K562 (cell line): ENCODE data around the gene JUP. TPM values are rescaled to one million over a fixed set of nuclear protein-coding genes. Genes with fewer than 3 reads are reported as not detected.

Experiments
- BCOR ChIP-seq: fragments of 450-650 bp; IDR thresholded peaks from 2 replicates; pipeline ENCODE4 v1.6.1; 2016
- DMBX1 ChIP-seq: fragments of 250-450 bp; sonication (Bioruptor Pico); IDR thresholded peaks from 2 replicates; pipeline ENCODE4 v1.8.0; 2022; ENCODE audit warnings: inconsistent platforms, mild to moderate bottlenecking, moderate library complexity, borderline replicate concordance
- ETS2 ChIP-seq: IDR thresholded peaks from 2 replicates; pipeline ENCODE4 v1.6.1; 2016; ENCODE audit warnings: borderline replicate concordance, missing genetic modification characterization, mild to moderate bottlenecking, moderate library complexity, missing compliant biosample characterization; ENCODE audit not compliant: poor library complexity, severe bottlenecking
- GMEB1 ChIP-seq: fragments of 250-450 bp; sonication (Bioruptor Pico); IDR thresholded peaks from 2 replicates; pipeline ENCODE4 v1.4.0; 2020; ENCODE audit warnings: mild to moderate bottlenecking
- KLF1 ChIP-seq: fragments of 450-650 bp; IDR thresholded peaks from 2 replicates; pipeline ENCODE4 v1.6.1; 2016; ENCODE audit warnings: missing genetic modification characterization, missing compliant biosample characterization
- KLF16 ChIP-seq: IDR thresholded peaks from 2 replicates; pipeline ENCODE4 v1.6.1; 2016; ENCODE audit warnings: antibody characterized with exemption
- PHTF2 ChIP-seq: fragments of 250-450 bp; sonication (Bioruptor Pico); IDR thresholded peaks from 2 replicates; pipeline ENCODE4 v1.5.0; 2021; ENCODE audit warnings: mild to moderate bottlenecking
- PKNOX1 ChIP-seq: fragments of 450-650 bp; IDR thresholded peaks from 2 replicates; pipeline ENCODE4 v1.6.1; 2016
- POLR2A ChIP-seq: fragments of 450-650 bp; conservative IDR thresholded peaks from 2 replicates; pipeline ENCODE4 v1.6.1; 2016
- POLR2AphosphoS5 ChIP-seq: IDR thresholded peaks from 2 replicates; pipeline ENCODE4 v1.6.1; 2011; ENCODE audit warnings: mild to moderate bottlenecking, low read depth, low read length, moderate library complexity; ENCODE audit not compliant: control insufficient read depth, insufficient read depth
- PPARD ChIP-seq: fragments of 250-450 bp; sonication (Bioruptor Pico); IDR thresholded peaks from 2 replicates; pipeline ENCODE4 v1.8.0; 2022; ENCODE audit warnings: inconsistent platforms, mild to moderate bottlenecking, moderate library complexity
- RCOR1 ChIP-seq, 2 experiments: IDR thresholded peaks; 2 replicates each; pipeline ENCODE4 v1.6.1; 2012; ENCODE audit warnings: low read depth in 2 of 2, low read length in 2 of 2, borderline replicate concordance in 1 of 2, improper control_type of control experiment in 1 of 2
- SETDB1 ChIP-seq: IDR thresholded peaks from one replicate; pipeline ENCODE4 v1.6.1; 2012; ENCODE audit warnings: low read length, control low read depth, inconsistent platforms
- SIN3A ChIP-seq, 2 experiments: fragments of 150-350 bp in 1 of 2; IDR thresholded peaks; 2 replicates each; pipeline ENCODE4 v1.6.1; 2011 to 2016; ENCODE audit warnings: borderline replicate concordance in 2 of 2, low read depth in 2 of 2, low read length in 2 of 2, mild to moderate bottlenecking in 2 of 2, moderate library complexity in 2 of 2; ENCODE audit not compliant: control insufficient read depth in 1 of 2
- SIX5 ChIP-seq, 2 experiments: IDR thresholded peaks; 2 replicates each; pipeline ENCODE4 v1.6.1; 2011; ENCODE audit warnings: low read length in 2 of 2, borderline replicate concordance in 1 of 2, low read depth in 1 of 2, mild to moderate bottlenecking in 1 of 2, moderate library complexity in 1 of 2; ENCODE audit not compliant: insufficient read depth in 1 of 2
- TAF7 ChIP-seq: fragments of 450-650 bp; IDR thresholded peaks from 2 replicates; pipeline ENCODE4 v1.6.1; 2016; ENCODE audit warnings: missing genetic modification characterization, missing compliant biosample characterization
- TAF9B ChIP-seq: fragments of 450-650 bp; IDR thresholded peaks from 2 replicates; pipeline ENCODE4 v1.6.1; 2018; ENCODE audit warnings: mild to moderate bottlenecking; ENCODE audit not compliant: partially characterized antibody
- TFAM ChIP-seq: fragments of 250-450 bp; sonication (Bioruptor Pico); conservative IDR thresholded peaks from 2 replicates; pipeline ENCODE4 v1.5.0; 2021; ENCODE audit warnings: mild to moderate bottlenecking, moderate library complexity
- THAP12 ChIP-seq: fragments of 250-450 bp; sonication (Bioruptor Pico); IDR thresholded peaks from 2 replicates; pipeline ENCODE4 v1.9.0; 2021; ENCODE audit warnings: mild to moderate bottlenecking, inconsistent platforms
- ZBTB12 ChIP-seq: fragments of 250-450 bp; sonication (Bioruptor Pico); IDR thresholded peaks from 2 replicates; pipeline ENCODE4 v1.4.0; 2020
- ZNF507 ChIP-seq: conservative IDR thresholded peaks from 2 replicates; pipeline ENCODE4 v1.6.1; 2017; ENCODE audit warnings: missing genetic modification characterization, missing compliant biosample characterization
- ZNF696 ChIP-seq: fragments of 250-450 bp; sonication (Bioruptor Pico); conservative IDR thresholded peaks from 2 replicates; pipeline ENCODE4 v1.4.0; 2020; ENCODE audit warnings: mild to moderate bottlenecking, moderate library complexity
- polyA plus RNA-seq, 8 experiments: library from polyadenylated mRNA; depleted of rRNA in 4 of 8; stranded (reverse) in 5 of 8; unstranded in 3 of 8; fragments of >200 nt; fragmentation: Nextera tagmentation in 2 of 8; fragmentation: Illumina TruSeq in 1 of 8; extraction: Ambion mirVana in 2 of 8; extraction: Trizol in 1 of 8; gene quantifications; 2 replicates each; pipeline versions ENCODE4 v1.2.1 to v1.2.3, GENCODE V29; 2011 to 2014; ENCODE audit warnings: inconsistent platforms in 1 of 8, missing spikeins in 1 of 8
- total RNA-seq, 7 experiments: library from RNA; depleted of rRNA in 6 of 7; stranded (reverse); fragments of >200 nt in 6 of 7; fragmentation: Illumina TruSeq in 2 of 7; extraction: Trizol in 2 of 7; gene quantifications; 2 replicates each; pipeline versions ENCODE4 v1.2.1 to v1.2.3, GENCODE V29; 2011 to 2021; ENCODE audit warnings: low replicate concordance in 1 of 7

The JUP gene
- total and polyA plus RNA-seq, 9 of the 15 experiments (the other 6 are each of a cell fraction or from before 2014, with no cell fraction given) = 6.4 to 177 (median 31.2) TPM

- TF ChIP-seq KLF1 (peak; percentile 68; the same call in 1 of the 2 replicates), TAF7 (tag) (no peak), KLF16 (no peak), RCOR1 (IDR thresholded peaks at IDR 0.05; ENCODE audit: borderline replicate concordance in 1 of 2, low read depth in 2 of 2, low read length in 2 of 2) (no peak; a peak in 1 of 4 replicates), TAF9B (no peak), PHTF2 (no peak), DMBX1 (CRISPR knock-in tag) (0 out of 2 replicates have a peak, but pooled peaks have one; percentile 65), GMEB1 (no peak), ZBTB12 (CRISPR knock-in tag) (no peak), PPARD (CRISPR knock-in tag) (no peak), BCOR (no peak), ZNF696 (no peak), ETS2 (no peak), SETDB1 (no peak), SIX5 (IDR thresholded peaks at IDR 0.05; ENCODE audit: borderline replicate concordance in 1 of 2, insufficient read depth in 1 of 2, low read depth in 1 of 2, low read length in 2 of 2) (no peak), THAP12 (CRISPR knock-in tag) (peak; percentile 62; the same call in 1 of the 2 replicates), TFAM (CRISPR knock-in tag) (no peak), POLR2A (peak; percentile 92), POLR2AphosphoS5 (peak; percentile 80; the same call in 1 of the 2 replicates), ZNF507 (tag) (no peak), PKNOX1 (peak; percentile 100), SIN3A (IDR thresholded peaks at IDR 0.05; ENCODE audit: borderline replicate concordance in 2 of 2, control insufficient read depth in 1 of 2, low read depth in 2 of 2, low read length in 2 of 2) (no peak)
Observed at GRCh38 chr17:41786227-41787020, at the start of gene JUP (continued).
